Measurements from ENCODE around the gene FBN2.

FBN2 gene

DNA sequence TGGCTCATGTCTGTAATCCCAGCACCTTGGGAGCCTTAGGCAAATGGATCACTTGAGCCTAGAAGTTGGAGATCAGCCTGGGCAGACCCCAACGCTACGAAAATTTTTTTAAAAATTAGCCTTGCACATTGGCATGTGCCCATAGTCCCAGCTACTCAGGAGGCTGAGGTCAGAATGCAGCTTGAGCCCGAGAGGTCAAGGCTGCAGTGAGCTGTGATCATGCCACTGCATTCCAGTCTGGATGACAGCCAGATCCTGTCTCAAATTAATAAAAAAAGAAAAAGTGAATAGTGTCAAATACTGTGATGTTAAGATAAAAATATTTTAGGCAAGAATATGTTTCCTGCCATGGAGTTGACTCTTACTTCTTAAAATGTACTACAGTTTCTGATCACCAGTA, 5.3 kb downstream of the FBN2 start:
- H3K36me3 ChIP-seq (ENCODE audit: low read depth) = peaks cover 89% of the 10 kb centered on the region
- H3K4me3 ChIP-seq (ENCODE audit: severe bottlenecking) = no peak overlapping the region
- no peak overlapping the region for H3K27ac ChIP-seq (ENCODE audit: poor library complexity, severe bottlenecking)
- ATAC-seq (ENCODE audit: low read depth) (no peak), DNase-seq (ENCODE audit: low spot score) (no peak)
- no peaks in the 10 kb centered on the region for H3K27me3 ChIP-seq (ENCODE audit: insufficient read depth, poor library complexity, severe bottlenecking)
- H3K9me3 ChIP-seq (ENCODE audit: severe bottlenecking) = no peaks in the 10 kb centered on the region
- TF ChIP-seq, protein P1, sequence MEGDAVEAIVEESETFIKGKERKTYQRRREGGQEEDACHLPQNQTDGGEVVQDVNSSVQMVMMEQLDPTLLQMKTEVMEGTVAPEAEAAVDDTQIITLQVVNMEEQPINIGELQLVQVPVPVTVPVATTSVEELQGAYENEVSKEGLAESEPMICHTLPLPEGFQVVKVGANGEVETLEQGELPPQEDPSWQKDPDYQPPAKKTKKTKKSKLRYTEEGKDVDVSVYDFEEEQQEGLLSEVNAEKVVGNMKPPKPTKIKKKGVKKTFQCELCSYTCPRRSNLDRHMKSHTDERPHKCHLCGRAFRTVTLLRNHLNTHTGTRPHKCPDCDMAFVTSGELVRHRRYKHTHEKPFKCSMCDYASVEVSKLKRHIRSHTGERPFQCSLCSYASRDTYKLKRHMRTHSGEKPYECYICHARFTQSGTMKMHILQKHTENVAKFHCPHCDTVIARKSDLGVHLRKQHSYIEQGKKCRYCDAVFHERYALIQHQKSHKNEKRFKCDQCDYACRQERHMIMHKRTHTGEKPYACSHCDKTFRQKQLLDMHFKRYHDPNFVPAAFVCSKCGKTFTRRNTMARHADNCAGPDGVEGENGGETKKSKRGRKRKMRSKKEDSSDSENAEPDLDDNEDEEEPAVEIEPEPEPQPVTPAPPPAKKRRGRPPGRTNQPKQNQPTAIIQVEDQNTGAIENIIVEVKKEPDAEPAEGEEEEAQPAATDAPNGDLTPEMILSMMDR (IDR thresholded peaks at IDR 0.05; ENCODE audit: poor library complexity, severe bottlenecking) = no peak
- peaks cover 21% of the 10 kb centered on the region for H3K4me1 ChIP-seq (ENCODE audit: insufficient read depth, poor library complexity, severe bottlenecking)

DNA sequence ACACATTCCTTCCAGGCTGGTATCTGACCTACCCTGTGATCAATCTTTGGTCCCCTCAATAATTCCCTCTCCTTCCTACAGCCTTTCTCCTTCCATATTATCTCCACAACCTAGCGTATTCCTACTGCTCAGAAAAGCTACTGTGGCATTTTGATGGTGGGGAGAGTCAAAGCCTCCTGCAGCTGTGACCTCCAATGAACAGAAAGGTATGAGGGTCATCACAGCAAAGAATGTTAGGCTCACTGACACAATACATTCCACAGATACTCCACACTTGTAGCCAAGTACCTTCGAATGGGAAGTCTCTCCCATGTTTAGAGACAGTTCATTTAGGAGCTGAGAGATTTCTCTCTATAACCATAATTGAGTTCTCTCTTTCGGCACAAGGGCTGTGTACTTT, 5.9 kb downstream of the FBN2 start:
- no peak overlapping the region for H3K27ac ChIP-seq (ENCODE audit: poor library complexity, severe bottlenecking)
- no peaks in the 10 kb centered on the region for H3K9me3 ChIP-seq (ENCODE audit: severe bottlenecking)
- peaks cover 21% of the 10 kb centered on the region for H3K4me1 ChIP-seq (ENCODE audit: insufficient read depth, poor library complexity, severe bottlenecking)
- peaks cover 95% of the 10 kb centered on the region for H3K36me3 ChIP-seq (ENCODE audit: low read depth)
- no peak for DNase-seq (ENCODE audit: low spot score)
- H3K27me3 ChIP-seq (ENCODE audit: insufficient read depth, poor library complexity, severe bottlenecking) = no peaks in the 10 kb centered on the region
- TF ChIP-seq, protein P1 (IDR thresholded peaks at IDR 0.05; ENCODE audit: poor library complexity, severe bottlenecking) = no peak
- ATAC-seq (ENCODE audit: low read depth) = no peak
- H3K4me3 ChIP-seq (ENCODE audit: severe bottlenecking) = no peak overlapping the region

DNA sequence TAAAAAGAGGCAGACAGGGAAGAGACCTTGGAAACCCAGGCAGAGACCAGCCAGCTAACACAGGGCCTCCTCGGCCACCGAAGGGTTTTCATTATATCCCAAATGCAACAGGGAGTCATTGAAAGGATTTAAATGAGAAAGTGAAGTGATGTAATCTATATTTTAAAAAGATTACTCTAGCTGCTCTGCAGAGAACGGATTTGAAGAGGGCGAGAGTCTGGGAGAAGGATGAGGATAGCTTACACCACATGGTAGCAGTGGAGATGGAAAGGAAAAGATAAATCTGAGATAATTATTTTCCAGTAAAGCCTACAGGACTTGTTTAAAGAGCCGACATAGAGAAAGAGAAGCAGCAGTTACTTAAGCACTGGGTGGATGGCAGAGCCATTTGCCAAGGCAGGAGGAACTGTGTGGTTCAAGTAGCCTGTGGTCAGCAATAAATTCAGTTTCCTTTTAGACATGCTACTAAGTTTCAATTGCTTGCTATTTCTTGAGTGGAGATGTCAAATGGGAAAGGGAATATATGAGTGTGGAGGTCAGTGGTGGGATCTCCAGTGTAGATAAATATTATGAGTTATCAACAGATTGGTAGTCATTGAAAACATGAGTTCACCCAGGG, 9.3 kb downstream of the FBN2 start:
- H3K27ac ChIP-seq (ENCODE audit: poor library complexity, severe bottlenecking) = no peak overlapping the region
- no peak overlapping the region for H3K4me3 ChIP-seq (ENCODE audit: severe bottlenecking)
- H3K27me3 ChIP-seq (ENCODE audit: insufficient read depth, poor library complexity, severe bottlenecking) = no peaks in the 10 kb centered on the region
- ATAC-seq (ENCODE audit: low read depth) = no peak
- DNase-seq (ENCODE audit: low spot score) = no peak
- no peaks in the 10 kb centered on the region for H3K4me1 ChIP-seq (ENCODE audit: insufficient read depth, poor library complexity, severe bottlenecking)
- H3K9me3 ChIP-seq (ENCODE audit: severe bottlenecking) = no peaks in the 10 kb centered on the region
- peaks cover 100% of the 10 kb centered on the region for H3K36me3 ChIP-seq (ENCODE audit: low read depth)
- TF ChIP-seq, protein P1 (IDR thresholded peaks at IDR 0.05; ENCODE audit: poor library complexity, severe bottlenecking) = no peak

DNA sequence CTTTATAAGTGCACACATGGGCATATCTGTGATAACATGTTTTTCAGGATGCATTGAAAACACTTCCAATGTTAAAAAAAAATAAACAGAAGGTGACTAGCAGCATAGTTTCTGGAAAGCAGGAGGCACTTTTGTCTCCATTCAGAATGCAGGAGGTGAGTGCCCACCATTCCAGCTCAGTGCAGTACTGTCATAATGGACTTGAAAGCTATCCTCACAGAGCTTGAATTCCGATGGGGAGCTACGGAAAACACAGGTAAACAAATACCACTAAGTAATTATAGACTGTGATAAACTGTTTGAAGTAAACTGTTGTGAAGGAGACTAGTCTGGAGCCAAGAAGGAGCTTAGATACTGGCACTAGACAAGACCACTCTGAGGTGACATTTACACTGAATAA, 9.9 kb downstream of the FBN2 start:
- peaks cover 96% of the 10 kb centered on the region for H3K36me3 ChIP-seq (ENCODE audit: low read depth)
- no peak overlapping the region for H3K27ac ChIP-seq (ENCODE audit: poor library complexity, severe bottlenecking)
- H3K4me3 ChIP-seq (ENCODE audit: severe bottlenecking) = no peak overlapping the region
- DNase-seq (ENCODE audit: low spot score) (no peak), ATAC-seq (ENCODE audit: low read depth) (no peak)
- no peaks in the 10 kb centered on the region for H3K4me1 ChIP-seq (ENCODE audit: insufficient read depth, poor library complexity, severe bottlenecking)
- no peaks in the 10 kb centered on the region for H3K27me3 ChIP-seq (ENCODE audit: insufficient read depth, poor library complexity, severe bottlenecking)
- H3K9me3 ChIP-seq (ENCODE audit: severe bottlenecking) = no peaks in the 10 kb centered on the region
- TF ChIP-seq, protein P1 (IDR thresholded peaks at IDR 0.05; ENCODE audit: poor library complexity, severe bottlenecking) = no peak

DNA sequence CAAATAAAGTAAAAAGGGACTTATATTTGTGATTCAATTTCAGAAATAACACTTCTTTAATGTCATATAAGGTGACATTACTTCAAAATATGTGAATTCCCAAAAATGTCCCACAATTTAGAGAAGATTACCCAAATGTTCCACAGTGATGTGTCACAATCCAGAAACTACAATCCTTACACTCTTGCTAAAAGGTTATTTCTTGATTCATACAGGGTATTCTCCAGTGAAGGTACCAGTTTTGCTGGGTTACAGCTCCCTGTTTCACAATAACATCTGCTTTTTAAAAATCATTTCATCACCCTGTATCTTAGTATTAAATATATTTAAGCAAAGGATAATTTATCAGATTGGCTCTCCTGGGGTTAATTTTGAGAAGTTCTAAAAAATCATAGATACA, 11.0 kb downstream of the FBN2 start:
- no peaks in the 10 kb centered on the region for H3K9me3 ChIP-seq (ENCODE audit: severe bottlenecking)

More for the DNA sequence above, 11.0 kb downstream of the FBN2 start:
- ATAC-seq (ENCODE audit: low read depth) (no peak), DNase-seq (ENCODE audit: low spot score) (no peak)
- TF ChIP-seq, protein P1 (IDR thresholded peaks at IDR 0.05; ENCODE audit: poor library complexity, severe bottlenecking) = no peak
- H3K4me1 ChIP-seq (ENCODE audit: insufficient read depth, poor library complexity, severe bottlenecking) = no peaks in the 10 kb centered on the region
- H3K4me3 ChIP-seq (ENCODE audit: severe bottlenecking) = no peak overlapping the region
- no peaks in the 10 kb centered on the region for H3K27me3 ChIP-seq (ENCODE audit: insufficient read depth, poor library complexity, severe bottlenecking)
- peaks cover 96% of the 10 kb centered on the region for H3K36me3 ChIP-seq (ENCODE audit: low read depth)
- no peak overlapping the region for H3K27ac ChIP-seq (ENCODE audit: poor library complexity, severe bottlenecking)
